Lower leg skin (tissue), 3 donors: Measurements from ENCODE around the gene MAPKAPK5.
"Not testable (repeated sequence)": the region's sequence is repeated elsewhere in the genome, so short reads cannot be mapped to it uniquely, and the experiment has no call there.

Source experiments
- POLR2A ChIP-seq, 2 donors: fragments of 450-650 bp; IDR thresholded peaks; one replicate each; pipeline ENCODE4 v1.6.1; 2016 to 2017; ENCODE audit warnings: antibody characterized with exemption in 2 of 2, mild to moderate bottlenecking in 1 of 2, moderate library complexity in 1 of 2
- TF ChIP-seq, protein P1 (sequence below), 3 donors: fragments of 450-650 bp; IDR thresholded peaks; one replicate each; pipeline ENCODE4 v1.5.1; 2016; ENCODE audit warnings: antibody characterized with exemption in 3 of 3, mild to moderate bottlenecking in 3 of 3, moderate library complexity in 2 of 3

DNA sequence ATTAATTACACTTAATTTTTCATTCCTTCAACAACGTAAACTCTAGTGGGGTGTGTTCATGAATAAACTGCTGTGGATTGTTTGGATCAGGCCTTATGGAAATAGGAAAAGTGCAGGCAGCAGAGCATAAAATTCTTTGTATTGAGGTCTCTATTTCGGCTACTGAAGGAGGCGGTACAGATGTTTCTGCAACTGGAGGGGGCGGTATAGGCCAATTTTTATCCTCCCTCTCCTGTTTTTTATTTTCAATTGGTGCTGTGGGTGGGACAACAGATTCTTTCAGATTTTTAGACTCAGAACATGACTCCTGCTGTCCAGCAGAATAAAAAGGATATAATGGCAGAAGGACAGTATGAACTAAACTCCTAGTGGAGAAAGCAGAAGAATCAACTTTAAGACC lies 17.7 kb upstream of the MAPKAPK5 start:
- TF ChIP-seq, protein P1, sequence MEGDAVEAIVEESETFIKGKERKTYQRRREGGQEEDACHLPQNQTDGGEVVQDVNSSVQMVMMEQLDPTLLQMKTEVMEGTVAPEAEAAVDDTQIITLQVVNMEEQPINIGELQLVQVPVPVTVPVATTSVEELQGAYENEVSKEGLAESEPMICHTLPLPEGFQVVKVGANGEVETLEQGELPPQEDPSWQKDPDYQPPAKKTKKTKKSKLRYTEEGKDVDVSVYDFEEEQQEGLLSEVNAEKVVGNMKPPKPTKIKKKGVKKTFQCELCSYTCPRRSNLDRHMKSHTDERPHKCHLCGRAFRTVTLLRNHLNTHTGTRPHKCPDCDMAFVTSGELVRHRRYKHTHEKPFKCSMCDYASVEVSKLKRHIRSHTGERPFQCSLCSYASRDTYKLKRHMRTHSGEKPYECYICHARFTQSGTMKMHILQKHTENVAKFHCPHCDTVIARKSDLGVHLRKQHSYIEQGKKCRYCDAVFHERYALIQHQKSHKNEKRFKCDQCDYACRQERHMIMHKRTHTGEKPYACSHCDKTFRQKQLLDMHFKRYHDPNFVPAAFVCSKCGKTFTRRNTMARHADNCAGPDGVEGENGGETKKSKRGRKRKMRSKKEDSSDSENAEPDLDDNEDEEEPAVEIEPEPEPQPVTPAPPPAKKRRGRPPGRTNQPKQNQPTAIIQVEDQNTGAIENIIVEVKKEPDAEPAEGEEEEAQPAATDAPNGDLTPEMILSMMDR (IDR thresholded peaks at IDR 0.05): not testable (repeated sequence)
- not testable (repeated sequence) for TF ChIP-seq POLR2A (IDR thresholded peaks at IDR 0.05)
